Muscle of back (tissue), 11 donors: ENCODE results near the gene PLEKHD1. TPM values are rescaled to one million over a fixed set of nuclear protein-coding genes. Genes with fewer than 3 reads are reported as not detected.
A peak's percentile ranks its signal among the peaks of the same experiment; 100 is the strongest.

Source experiments
- DNase-seq, 3 donors: peaks; one replicate each; pipeline versions ENCODE4 v3.0.0 to v3.0.0-alpha.2; 2013
- polyA plus RNA-seq, 10 donors: library from polyadenylated mRNA; unstranded; fragments of 120-200 nt; gene quantifications; one replicate each; pipeline ENCODE4 v1.2.1, GENCODE V29; 2013; ENCODE audit not compliant: insufficient read length in 10 of 10

The PLEKHD1 gene
- polyA plus RNA-seq, 10 donors: 0.36 to 1.2 (median 0.60) TPM

DNA sequence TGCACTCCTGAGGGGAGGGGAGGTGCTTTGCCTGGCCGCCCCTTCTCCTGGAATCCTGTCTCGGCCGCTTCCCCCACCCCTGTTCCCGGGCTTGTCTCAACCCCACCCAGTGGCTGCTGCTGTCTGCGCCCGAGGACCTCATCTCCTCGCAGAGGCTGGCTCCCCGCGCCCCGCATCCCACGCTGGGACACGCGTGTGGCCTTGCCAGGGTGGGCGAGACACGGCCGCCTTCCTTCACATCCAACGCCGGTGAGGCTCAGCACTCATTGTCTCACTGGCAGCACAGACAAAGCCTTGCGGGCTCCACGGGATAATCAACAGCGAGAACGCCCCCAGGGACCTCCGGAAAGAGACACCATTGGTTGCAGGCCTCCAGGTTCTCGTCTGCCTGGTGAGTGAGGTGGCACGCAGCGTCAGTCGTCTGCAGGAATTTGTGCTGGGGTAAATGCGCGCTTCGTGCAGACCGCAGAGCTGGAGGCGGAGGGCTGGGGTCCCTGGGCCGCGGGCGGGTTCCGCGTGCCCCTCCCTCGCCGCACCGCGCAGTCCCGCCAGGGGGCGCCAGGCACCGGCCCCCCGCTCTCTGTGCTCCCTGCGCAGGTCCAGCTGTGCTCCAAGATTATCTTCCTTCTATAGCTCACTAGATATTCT lies 63.3 kb downstream of the PLEKHD1 start:
- peak in 1 of 3 donors; percentile 55 for DNase-seq

DNA sequence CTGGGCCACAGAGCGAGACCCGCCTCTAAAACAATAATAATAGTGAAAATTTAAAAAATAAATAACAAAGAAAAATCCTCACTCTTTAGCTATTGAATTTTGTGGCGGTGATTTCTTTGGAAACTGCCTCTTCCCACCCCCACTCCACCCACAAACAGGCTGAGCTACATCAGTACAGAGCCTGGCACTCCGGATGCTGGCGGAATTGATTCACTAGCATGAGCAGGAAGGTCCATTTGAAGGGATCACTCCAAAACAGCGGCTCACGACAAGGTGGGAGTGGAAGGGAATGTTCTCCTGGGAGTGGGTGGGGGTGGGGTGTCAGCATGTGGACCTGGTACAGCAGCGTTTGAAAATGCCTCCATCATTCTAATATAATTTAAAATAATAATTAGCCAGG lies 64.0 kb downstream of the PLEKHD1 start:
- no peak for DNase-seq

DNA sequence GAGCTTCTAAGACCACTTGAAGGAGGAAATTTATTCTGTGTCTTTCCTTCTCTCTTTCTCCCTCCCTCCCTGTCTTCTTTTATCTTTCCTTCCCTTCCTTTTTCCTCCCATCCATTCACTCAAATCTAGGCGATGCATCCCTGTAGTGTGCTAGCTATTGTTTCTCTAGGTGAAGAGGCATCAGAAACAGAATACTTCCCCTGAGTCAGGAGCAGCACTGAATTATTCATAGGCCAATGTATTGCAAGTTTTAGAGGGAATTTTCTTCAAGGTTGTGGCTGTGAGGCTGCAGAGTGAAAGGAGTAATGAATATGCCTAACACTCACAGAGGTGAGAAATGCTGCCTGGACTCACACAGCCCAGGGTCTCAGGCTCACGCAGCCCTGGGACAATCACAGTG lies 67.0 kb downstream of the PLEKHD1 start:
- no peak for DNase-seq

DNA sequence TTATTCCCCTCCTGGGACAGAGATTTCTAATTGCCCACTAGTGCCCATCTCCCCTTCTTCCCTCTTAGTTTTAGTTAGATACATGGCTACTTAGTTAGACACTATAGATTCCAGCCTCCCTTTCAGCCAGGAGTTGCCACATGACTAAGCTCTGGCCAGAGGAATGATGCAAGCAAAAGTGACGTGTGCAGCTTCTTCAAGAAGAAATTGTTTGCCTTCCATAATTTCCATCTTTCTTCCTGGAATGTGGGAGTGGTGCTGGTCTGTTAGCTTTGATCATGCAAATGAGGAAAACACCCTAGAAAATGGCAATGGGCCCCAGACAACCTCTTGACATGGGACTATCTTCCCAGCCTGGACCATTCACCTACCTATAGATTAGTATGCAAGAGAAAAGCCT lies 68.7 kb downstream of the PLEKHD1 start:
- no peak for DNase-seq

DNA sequence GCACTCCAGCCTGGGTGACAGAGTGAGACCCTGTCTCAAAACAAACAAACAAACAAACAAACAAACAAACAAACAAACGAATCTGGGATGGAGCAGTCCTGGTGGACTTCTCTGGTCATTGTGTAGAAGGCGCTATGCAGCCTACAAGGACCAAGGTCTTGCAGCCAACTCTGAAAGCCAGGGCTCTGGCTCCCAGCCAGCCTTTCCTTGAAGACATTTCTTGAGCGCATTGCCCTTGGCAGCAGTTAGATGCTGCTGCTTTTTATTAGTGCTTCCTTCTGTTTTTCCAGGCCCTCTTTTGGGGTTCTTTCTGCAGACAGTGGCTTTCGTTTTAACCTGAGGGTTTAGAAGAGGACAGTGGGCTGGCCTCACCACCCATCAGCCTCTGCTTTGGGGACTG lies 70.0 kb downstream of the PLEKHD1 start:
- DNase-seq: peak in 1 of 3 donors; percentile 27

DNA sequence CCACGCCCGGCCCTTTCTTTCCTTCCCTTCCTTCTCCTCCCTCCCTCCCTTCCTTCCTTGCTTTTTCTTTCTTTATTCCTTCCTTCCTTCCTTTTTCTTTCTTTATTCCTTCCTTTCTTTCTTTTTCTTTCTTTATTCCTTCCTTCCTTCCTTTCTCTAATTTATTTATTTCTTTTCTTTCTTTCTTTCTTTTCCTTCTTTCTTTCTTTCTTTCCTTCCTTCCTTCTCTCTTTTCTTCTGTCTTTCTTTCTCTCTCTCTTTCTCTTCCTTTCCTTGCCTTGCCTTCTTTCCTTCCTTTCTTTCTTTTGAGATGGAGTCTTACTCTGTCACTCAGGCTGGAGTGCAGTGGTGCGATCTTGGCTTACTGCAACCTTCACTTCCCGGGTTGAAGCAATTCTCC lies 74.2 kb downstream of the PLEKHD1 start:
- no peak for DNase-seq

DNA sequence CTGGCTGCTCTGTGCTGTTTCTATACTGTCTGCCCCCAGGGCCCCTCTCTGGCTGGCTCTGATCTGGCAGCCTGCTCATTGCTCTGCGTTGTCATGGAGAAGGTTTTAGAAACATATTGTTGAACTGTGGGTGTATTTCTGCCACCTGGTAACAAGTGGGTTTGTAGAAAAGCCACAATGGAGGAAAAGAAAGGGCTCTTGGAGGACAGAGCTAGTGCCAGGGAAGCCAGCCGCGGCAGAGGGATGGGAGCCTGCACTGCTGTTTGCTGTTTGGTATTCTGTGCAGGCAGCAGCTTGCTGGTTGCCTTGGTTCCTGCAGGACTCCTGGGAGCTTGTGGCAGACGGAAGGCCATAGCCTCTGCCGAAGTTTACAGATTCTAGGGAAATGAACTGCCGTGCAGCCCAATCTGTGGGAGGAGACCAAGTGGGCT lies 75.1 kb downstream of the PLEKHD1 start:
- DNase-seq: peak in 1 of 3 donors; percentile 11

DNA sequence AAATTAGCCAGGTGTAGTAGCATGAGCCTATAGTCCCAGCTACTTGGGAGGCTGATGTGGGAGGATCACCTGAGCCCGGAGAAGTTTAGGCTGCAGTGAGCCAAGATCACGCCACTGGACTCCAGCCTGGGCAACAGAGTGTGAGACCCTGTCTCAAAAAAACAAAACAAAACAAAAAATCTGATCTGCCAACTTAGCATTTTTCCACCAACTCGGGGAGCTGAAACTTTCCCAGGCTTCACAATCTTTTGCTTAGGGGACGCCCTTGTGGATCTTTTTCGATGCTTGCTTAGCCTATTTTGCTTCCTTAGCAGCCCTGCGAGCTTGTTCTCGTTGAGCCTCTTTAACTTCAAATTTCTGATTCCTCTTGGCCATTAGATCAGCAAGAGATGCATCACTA lies 76.3 kb downstream of the PLEKHD1 start:
- no peak for DNase-seq

DNA sequence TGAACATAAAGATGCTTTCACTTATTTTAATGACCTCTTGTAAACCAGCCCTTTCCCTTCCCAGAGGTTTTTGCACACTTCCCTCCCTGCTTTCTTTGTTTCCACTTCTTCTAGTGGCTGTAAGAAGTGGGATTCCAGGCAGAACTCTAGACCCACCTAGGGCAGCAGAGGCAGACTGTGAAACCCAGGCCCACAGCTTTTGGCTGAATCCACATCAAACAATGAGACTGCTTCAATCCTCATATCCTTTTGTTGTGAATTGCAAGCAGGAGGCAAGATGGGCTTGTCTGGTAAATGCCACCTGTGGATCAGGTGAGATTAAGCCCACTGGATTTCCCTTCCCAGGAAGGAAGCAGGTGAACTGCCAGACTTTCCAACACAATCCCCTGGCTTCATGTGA lies 77.4 kb downstream of the PLEKHD1 start:
- DNase-seq: no peak

DNA sequence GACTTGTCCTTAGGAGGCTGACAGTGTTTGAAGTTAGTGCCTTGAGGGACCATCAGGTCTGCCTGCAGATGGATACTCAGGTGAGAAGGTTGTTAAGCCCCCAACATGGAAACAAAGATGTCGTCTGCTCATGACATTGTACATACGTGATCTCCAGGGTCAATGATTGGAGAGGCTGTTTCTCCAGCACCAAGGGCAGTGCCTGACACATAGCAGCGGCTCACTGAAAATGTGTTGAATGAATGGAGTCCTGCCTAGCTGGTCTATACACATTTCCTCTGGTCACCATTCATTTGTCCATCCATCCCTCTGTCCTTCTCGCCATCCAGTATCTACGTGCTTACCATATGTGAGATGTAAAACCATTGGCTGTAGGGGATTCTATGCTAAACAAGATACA lies 83.0 kb downstream of the PLEKHD1 start:
- DNase-seq: no peak

DNA sequence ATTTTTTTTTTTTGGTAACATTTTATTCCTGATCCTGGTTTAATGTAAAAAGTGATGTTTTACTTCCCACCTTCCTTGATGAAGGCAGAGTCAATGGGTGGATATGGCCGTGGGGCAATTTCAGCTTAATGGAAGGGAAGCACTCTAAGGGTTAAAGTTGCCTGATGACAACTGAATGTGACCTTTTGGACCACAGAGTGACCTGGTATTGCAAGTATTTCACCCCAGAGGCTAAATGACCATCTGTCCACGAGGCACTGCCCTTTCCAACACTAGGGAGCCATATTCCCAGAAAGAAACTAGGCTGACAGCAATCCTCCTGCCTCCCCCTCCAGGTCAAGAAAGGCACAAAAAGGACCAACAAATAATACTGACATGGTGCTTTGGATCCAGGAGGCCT lies 85.3 kb downstream of the PLEKHD1 start:
- DNase-seq: no peak

DNA sequence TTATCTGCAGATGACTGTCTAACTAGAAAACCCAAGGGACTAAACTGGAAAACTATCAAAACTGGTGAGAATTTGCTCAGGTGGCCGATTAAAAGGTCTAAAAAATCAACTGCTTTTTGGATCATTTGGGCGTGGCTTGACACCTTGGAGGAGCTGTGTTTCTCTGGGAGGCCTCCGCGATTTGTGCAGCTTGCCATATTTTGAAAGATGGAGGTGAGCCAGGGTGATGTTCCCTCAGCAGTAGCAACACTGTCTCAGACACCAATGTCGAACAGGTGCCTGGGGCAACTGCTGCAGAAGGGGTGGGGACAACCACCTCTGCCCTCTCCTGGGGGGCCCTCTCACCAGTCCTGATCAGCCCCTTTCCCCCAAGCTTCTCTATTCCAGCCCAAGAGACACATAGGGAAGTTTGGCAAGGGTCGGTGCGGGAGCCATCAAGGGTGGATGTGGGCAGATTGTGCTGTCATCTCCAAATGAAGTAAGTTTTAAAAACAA lies 86.4 kb downstream of the PLEKHD1 start:
- DNase-seq: no peak

DNA sequence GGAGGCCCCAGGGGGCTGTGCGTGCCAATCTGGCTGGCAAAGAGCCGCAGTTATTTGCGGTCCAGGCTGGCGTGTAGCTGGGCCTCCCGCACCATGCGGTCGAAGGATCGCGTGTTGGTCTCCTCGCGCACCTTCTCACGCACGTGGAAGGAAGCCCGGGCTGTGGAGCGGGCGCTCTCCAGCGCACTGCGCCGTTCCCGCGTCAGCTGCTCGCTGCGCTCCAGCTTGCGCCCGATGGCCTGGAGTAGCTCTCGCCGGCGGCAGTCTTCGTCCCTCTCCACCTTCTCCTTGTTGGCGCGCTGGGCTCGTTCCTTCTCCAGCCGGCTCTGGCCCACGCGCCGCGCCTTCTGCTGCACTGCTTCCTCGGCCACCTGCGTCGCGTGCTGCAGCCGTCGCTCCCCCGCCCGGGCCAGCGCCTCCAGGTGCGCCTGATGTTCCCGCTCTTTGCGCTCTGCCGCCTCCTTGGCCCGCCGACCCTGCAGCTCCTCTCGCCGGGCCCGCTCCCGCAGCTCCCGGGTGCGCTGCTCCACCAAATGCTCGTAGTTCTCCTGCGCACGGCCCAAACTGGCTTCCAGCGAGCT lies 87.0 kb downstream of the PLEKHD1 start:
- DNase-seq: no peak

DNA sequence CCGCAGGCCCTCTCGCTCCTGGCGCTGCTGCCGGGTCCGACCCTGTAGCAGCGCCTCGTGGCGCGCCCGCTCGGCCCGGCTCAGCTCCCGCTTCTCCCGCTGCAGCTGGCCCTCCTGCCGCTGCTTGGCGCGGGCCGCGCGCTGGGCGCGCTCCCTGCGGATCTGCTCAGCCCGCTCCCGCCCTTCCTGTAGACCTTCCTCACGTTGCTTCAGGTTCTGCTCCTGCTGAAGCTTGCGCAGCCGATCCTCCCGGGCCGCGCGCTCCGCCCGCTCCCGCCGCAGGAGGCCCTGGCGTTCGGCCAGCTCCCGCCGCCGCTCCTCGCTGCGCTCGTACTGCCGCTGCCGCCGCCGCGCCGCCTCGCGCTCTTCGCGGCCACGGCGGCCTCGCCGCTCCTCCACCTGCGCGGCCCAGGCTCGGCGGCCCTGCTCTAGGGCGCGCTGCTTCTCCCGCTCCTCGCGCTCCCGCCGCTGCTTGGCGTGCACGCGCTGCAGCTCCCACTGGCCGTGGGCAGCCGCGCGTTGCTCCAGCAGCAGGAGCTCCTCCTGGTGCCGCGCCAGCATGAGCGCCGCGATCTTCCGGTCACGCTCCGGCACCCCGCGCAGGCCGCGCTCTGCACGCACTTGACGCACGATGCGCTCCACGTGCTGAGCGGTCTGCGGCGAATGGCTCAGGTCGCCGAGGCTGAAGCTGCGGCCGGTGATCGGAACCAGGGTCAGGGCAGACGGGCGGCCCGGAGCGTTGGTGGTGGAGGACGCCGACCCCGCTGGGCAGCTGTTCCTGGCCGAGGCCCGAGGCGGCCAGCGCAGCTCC lies 87.7 kb downstream of the PLEKHD1 start:
- peak in 1 of 3 donors; percentile 78 for DNase-seq

DNA sequence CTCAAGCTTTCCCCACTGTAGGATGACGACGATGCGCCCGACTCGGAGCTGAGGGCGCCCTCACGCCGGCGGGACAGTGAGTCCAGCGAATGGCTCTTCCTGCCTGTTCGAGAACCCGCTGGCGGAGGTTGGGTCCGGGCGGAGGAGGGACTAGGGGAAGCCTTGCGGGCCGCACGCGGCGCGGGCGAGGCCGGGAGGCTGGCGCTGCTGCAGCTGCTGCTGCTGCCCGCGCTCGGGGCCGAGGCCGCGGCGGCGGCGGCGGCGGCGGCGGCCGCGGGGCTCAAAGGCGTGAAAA lies 88.3 kb downstream of the PLEKHD1 start:
- no peak for DNase-seq

DNA sequence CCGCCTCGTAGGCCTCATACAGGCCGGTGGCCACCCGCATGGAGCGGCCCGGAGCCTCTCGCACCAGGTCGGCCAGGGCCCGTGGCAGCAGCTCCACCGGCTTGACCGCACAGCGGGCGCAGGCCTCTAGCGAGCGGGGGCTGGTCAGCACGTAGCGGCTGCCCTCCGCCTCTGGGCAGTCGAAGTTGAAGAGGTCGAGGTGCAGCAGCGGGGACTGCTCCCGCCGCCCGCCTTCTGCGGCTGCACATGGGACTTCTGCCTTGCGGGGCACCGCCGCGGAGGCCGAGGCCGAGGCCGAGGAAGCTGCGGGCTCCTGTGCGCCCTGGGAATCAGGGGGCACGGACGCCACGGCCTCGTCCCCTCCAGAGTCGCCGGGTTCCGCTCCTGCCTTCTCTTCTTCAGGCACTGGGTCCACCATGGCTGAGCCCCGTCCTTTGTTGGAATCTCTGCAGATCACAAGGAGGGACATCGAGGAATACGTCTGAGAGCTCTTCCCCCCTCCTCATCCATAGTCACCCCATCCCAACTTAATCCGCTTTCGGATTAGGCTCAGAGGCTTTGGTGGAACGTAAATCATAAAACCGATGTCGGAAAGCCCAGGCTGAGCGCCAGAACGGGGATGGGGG lies 88.8 kb downstream of the PLEKHD1 start:
- DNase-seq: peak in 1 of 3 donors; percentile 47

DNA sequence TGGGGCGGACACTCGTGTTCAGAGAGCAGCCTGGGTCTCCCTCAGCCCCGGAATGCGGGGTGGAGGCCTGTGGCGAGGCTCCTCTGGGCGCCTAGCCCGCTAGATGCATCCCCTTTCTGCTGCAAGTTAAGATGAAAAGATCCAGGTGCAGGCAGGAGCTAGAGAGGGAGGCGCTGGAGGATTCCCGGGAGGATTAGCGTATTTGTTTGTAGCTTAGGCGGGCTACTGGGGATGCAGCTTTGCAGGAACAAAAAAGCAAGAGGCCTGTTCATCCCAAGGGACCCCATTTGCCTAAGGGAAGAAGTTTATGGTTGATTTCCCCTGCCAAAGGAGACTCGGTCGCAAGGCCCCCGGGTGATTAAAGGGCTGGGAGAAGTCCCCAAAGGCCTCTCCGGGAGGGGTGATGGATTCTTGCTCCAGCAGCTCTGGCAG lies 89.3 kb downstream of the PLEKHD1 start:
- no peak for DNase-seq

DNA sequence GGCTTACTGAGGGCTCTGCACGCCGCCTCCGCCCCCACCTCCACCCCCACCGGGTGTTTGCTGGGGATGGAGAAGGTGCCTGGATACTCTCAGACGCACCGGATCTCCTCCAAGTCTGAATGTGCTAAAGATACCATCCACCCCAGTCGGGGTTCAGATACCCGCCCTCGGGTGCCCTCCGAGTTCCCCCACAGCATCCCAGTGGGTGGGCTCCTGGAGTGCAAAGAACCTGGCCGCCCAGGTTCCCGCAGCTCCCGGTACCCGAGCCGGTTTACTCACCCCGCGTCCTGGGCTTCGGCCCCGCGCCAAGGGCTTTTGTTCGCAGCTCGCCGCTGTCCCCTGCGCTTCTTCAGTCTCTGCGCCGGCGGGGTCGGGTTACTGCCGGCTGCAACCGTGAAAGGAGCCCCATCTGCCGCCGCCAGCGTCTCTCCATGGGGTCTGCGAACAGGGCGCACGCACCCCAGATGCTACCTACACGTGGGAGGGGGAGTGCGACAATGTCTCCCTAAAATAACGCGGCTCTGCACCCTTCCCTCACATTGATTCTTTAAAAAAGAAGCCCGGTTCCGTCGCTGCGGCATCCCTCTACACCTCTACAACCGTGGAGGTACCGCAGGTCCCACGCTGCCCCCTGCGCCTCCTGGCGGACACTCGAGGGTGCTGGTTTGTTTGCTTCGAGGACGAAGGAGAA lies 89.9 kb downstream of the PLEKHD1 start, which contains the start of gene CCDC177:
Gene CCDC177 (minus strand): TSS at position 609 of the 691 bp plus-strand sequence. CDS start 1,249 bp downstream, outside the sequence.
- DNase-seq: peak in 1 of 3 donors; percentile 76

DNA sequence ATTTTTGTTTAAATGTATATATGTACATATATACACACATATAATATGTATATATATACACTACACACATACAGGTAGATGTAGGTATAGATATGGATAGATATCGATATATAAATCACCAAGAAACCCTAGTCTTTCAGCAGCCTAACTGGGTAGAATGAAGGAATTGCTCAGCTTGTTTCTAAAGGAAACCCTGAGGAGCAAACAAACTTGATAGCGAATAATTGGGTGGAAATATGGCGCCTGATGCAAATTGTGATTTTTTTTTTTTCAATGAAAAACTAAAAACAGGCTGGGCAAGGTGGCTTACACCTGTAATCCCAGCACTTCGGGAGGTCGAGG lies 90.4 kb downstream of the PLEKHD1 start:
- no peak for DNase-seq

DNA sequence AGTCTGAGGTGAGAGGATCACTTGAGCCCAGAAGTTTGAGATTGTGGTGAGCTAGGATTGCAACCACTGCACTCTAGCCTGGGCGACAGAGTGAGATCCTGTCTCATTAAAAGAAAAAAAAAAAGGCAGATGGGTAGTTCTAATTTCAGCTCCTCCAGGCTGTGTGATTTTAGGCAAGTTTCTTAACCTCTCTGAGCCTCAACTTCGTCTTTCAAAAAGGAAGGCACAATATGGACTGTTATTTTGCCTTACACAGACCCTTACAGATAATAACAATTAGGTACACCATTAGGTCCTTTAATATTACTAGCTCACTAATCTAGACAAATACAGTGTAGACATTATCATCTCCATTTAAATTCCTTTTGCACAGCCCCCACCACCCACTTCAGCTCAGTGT lies 94.9 kb downstream of the PLEKHD1 start:
- DNase-seq: no peak

DNA sequence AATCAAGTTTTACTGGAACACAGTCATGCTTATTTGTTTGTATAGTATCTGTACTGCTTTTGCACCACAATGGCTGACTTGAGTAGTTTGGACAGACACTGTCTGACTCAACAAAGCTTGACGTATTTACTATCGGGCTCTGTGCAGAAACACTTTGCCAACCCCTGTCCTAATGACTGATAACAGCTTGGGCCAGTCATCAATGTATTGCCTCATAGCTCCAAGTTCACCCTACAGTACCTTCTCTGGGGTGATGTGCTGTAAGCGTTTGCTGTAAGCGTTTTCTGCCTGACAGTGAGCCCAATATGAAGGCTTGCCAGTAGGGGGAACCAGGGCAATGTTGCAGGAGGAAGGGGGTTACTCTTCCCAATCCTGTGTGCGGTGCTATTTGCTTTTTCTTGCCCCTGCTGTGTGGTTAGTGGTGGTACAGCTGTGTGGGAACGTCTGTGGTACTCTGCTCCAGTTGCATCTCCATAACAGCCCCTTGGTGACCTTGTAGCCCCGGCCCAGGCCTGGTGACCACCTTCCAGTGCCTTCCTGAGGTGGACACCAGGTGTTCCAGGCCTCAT lies 95.6 kb downstream of the PLEKHD1 start:
- peak in 2 of 3 donors; percentile 22 to 42 for DNase-seq
